GM12878 (cell line): Measurements from ENCODE around the gene ADAMTS2.

Source experiments
- CTCF ChIP-seq, 3 experiments: IDR thresholded peaks in 2 of 3; conservative IDR thresholded peaks in 1 of 3; 2 replicates each; pipeline ENCODE4 v1.5.1; 2011; ENCODE audit warnings: low read depth in 3 of 3, low read length in 3 of 3, mild to moderate bottlenecking in 3 of 3, control low read depth in 2 of 3, moderate library complexity in 2 of 3, inconsistent platforms in 1 of 3, mixed read lengths in 1 of 3; ENCODE audit not compliant: control insufficient read depth in 2 of 3, insufficient read depth in 1 of 3; ENCODE audit errors: extremely low read depth in 1 of 3
- EED ChIP-seq: sonication (generic); IDR thresholded peaks from 2 replicates; pipeline ENCODE4 v1.6.1; 2016; ENCODE audit warnings: antibody characterized with exemption, low read depth
- EGR1 ChIP-seq, 2 experiments: IDR thresholded peaks; 1 replicate in 1 of 2; 2 replicates in 1 of 2; pipeline ENCODE4 v1.6.1; 2011 to 2012; ENCODE audit warnings: low read depth in 2 of 2, low read length in 2 of 2, borderline replicate concordance in 1 of 2, mild to moderate bottlenecking in 1 of 2, moderate library complexity in 1 of 2
- EP300 ChIP-seq, 2 experiments: fragments of 150-350 bp in 1 of 2; IDR thresholded peaks; 2 replicates each; pipeline ENCODE4 v1.6.1; 2011 to 2012; ENCODE audit warnings: low read depth in 2 of 2, low read length in 2 of 2, borderline replicate concordance in 1 of 2, improper control_type of control experiment in 1 of 2, inconsistent platforms in 1 of 2; ENCODE audit not compliant: control insufficient read depth in 1 of 2
- FOS ChIP-seq: IDR thresholded peaks from 3 replicates; pipeline ENCODE4 v1.6.1; 2011; ENCODE audit warnings: borderline replicate concordance; ENCODE audit not compliant: insufficient read length; ENCODE audit errors: extremely low read depth
- MYC ChIP-seq: IDR thresholded peaks from 2 replicates; pipeline ENCODE4 v1.6.1; 2011; ENCODE audit warnings: mild to moderate bottlenecking, low read length, moderate library complexity, inconsistent platforms; ENCODE audit not compliant: insufficient read depth, insufficient replicate concordance, insufficient read length, severe bottlenecking
- POLR2A ChIP-seq: IDR thresholded peaks from 2 replicates; pipeline ENCODE4 v1.6.1; 2011; ENCODE audit warnings: low read depth, mild to moderate bottlenecking, low read length
- POLR2AphosphoS2 ChIP-seq: IDR thresholded peaks from 2 replicates; pipeline ENCODE4 v1.6.1; 2011; ENCODE audit warnings: low read depth, mild to moderate bottlenecking, low read length, improper control_type of control experiment, moderate library complexity
- PRDM15 ChIP-seq: fragments of 450-650 bp; formaldehyde crosslinking; IDR thresholded peaks from 2 replicates; pipeline ENCODE4 v1.4.0; 2020; ENCODE audit warnings: mild to moderate bottlenecking, moderate library complexity
- SIN3A ChIP-seq: IDR thresholded peaks from 2 replicates; pipeline ENCODE4 v1.6.1; 2012; ENCODE audit warnings: low read depth, low read length, improper control_type of control experiment
- SMC3 ChIP-seq: IDR thresholded peaks from 2 replicates; pipeline ENCODE4 v1.6.1; 2011; ENCODE audit warnings: low read length, improper control_type of control experiment, borderline replicate concordance
- TAF1 ChIP-seq: IDR thresholded peaks from 2 replicates; pipeline ENCODE4 v1.6.1; 2011; ENCODE audit warnings: mild to moderate bottlenecking, low read depth, low read length, borderline replicate concordance
- YY1 ChIP-seq: IDR thresholded peaks from 2 replicates; pipeline ENCODE4 v1.6.1; 2011; ENCODE audit warnings: low read depth, mild to moderate bottlenecking, low read length
- ZNF24 ChIP-seq: fragments of 450-650 bp; IDR thresholded peaks from 2 replicates; pipeline ENCODE4 v1.6.1; 2017; ENCODE audit warnings: antibody characterized with exemption, mild to moderate bottlenecking

- TF ChIP-seq PRDM15 (CRISPR knock-in tag) (no peak), POLR2A (no peak), ZNF24 (no peak), YY1 (no peak), EP300 (IDR thresholded peaks at IDR 0.05; ENCODE audit: borderline replicate concordance in 1 of 2, control insufficient read depth in 1 of 2, low read depth in 2 of 2, low read length in 2 of 2) (no peak), CTCF (IDR thresholded peaks at IDR 0.05 in 2 of 3, conservative IDR thresholded peaks at IDR 0.05 in 1 of 3; ENCODE audit: control insufficient read depth in 2 of 3, extremely low read depth in 1 of 3, insufficient read depth in 1 of 3, low read depth in 3 of 3, low read length in 3 of 3) (no peak), EGR1 (IDR thresholded peaks at IDR 0.05; ENCODE audit: borderline replicate concordance in 1 of 2, low read depth in 2 of 2, low read length in 2 of 2) (no peak), SMC3 (no peak), EED (no peak), FOS (no peak), POLR2AphosphoS2 (no peak), MYC (no peak), TAF1 (no peak), SIN3A (no peak)
Observed at GRCh38 chr5:179273441-179274145, 71.7 kb downstream of the ADAMTS2 start.
